ENCODE measurements around the gene SPPL2B. TPM values are rescaled to one million over a fixed set of nuclear protein-coding genes. Genes with fewer than 3 reads are reported as not detected.

SPPL2B gene
- total RNA-seq, 4 donors from 2014 or later, result 18.1 to 27.7 (median 23.2) TPM

DNA sequence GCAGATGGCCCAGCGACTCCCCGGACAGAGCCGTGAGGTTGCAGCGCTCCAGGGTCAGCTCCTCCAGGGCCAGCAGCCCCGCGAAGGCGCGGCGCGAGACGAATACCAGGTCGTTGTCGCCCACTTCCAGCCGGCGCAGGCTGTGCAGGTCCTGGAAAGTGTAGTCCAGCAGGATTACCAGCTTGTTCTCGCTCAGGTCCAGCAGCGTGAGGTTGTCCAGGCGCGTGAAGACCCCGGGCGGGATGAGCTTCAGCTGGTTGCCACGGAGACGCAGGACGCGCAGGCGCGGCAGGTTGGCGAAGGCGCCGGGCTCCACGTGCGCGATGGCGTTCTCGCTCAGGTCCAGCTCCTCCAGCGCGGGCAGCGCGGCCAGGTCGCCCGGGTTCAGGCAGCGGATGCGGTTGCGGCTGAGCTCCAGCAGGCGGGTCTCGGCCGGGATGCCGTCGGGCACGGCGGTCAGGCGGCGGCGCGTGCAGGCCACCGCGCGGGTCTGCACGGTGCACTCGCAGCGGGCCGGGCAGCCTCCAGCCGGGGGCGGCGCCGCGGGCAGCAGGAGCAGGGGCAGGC lies 37.2 kb upstream of the SPPL2B start:
- H3K27ac ChIP-seq, result no peak overlapping the region
- H3K27me3 ChIP-seq, result peaks cover 47 to 58% (median 51%) of the 10 kb centered on the region in 3 donors
- peak overlapping the region in 2 of 4 donors; percentile 35 to 36 for H3K4me3 ChIP-seq
- no peak for TF ChIP-seq POLR2A (IDR thresholded peaks at IDR 0.05)
- TF ChIP-seq, protein P1, sequence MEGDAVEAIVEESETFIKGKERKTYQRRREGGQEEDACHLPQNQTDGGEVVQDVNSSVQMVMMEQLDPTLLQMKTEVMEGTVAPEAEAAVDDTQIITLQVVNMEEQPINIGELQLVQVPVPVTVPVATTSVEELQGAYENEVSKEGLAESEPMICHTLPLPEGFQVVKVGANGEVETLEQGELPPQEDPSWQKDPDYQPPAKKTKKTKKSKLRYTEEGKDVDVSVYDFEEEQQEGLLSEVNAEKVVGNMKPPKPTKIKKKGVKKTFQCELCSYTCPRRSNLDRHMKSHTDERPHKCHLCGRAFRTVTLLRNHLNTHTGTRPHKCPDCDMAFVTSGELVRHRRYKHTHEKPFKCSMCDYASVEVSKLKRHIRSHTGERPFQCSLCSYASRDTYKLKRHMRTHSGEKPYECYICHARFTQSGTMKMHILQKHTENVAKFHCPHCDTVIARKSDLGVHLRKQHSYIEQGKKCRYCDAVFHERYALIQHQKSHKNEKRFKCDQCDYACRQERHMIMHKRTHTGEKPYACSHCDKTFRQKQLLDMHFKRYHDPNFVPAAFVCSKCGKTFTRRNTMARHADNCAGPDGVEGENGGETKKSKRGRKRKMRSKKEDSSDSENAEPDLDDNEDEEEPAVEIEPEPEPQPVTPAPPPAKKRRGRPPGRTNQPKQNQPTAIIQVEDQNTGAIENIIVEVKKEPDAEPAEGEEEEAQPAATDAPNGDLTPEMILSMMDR (IDR thresholded peaks at IDR 0.05 in 4 of 5, conservative IDR thresholded peaks at IDR 0.05 in 1 of 5), result peak in 1 of 5 experiments; percentile 13
- intact Hi-C loops (cut with DNase I; ENCODE audit: low total_unique reads) (no loop called here), in situ Hi-C loops (cut with MboI; ENCODE audit: low sequenced_read_pairs in 4 of 4) (loop anchor here (25.0 kb wide), 1 partner anchor 96 kb away; no protein-coding TSS in a partner anchor)
- no peaks in the 10 kb centered on the region for H3K36me3 ChIP-seq
- no peaks in the 10 kb centered on the region for H3K9me3 ChIP-seq
- ATAC-seq (no peak), DNase-seq (no peak)
- H3K4me1 ChIP-seq, result peaks cover 12 to 33% of the 10 kb centered on the region in 2 donors

DNA sequence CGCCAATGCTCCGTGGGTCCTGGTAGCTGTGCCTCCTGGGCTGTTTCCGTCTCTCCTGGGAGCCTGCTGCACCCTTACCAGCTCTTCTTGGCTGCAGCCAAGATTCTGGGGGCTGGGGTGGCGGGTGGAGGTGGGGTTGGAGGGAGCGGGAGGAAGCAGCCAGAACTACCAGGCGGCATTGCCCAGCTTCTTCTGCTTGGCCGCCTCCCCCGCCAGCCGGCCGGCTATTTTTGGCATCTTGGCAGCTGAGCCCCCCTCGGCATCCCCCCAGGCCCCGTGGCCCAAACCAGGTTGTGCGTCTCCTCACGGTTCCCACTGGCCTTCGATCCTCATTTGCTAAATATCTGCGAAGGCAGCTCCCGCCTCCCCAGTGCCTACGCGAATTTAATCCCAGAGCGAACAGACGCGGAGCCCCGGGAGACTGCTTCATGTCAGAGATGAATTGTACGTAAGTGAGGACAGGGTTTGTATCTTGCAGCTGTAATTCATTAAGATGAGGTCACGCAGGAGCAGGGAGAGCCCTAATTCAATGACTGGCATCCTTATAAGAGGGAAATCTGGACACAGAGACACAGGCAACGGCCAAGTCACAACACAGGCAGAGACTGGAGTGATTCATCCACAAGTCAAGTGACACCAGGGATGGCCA lies 33.7 kb upstream of the SPPL2B start:
- no peak for DNase-seq
- Histone ChIP-seq H3K27ac (peak overlapping the region in 3 of 4 donors; percentile 26 to 61 (median 27)), H3K4me3 (peak overlapping the region; percentile 23 to 48 (median 28)), H3K27me3 (peaks cover 28 to 34% (median 33%) of the 10 kb centered on the region in 3 donors), H3K4me1 (peaks cover 12 to 26% of the 10 kb centered on the region in 2 donors), H3K36me3 (no peaks in the 10 kb centered on the region), H3K9me3 (no peaks in the 10 kb centered on the region)
- intact Hi-C loops (cut with DNase I; ENCODE audit: low total_unique reads), result no loop called here
- in situ Hi-C loops (cut with MboI; ENCODE audit: low sequenced_read_pairs in 4 of 4), result loop anchor here (25.0 kb wide), 1 partner anchor 92 kb away; no protein-coding TSS in a partner anchor
- TF ChIP-seq, protein P1 (IDR thresholded peaks at IDR 0.05 in 4 of 5, conservative IDR thresholded peaks at IDR 0.05 in 1 of 5), result no peak
- no peak for TF ChIP-seq POLR2A (IDR thresholded peaks at IDR 0.05)
- ATAC-seq, result peak; percentile 73 to 83

DNA sequence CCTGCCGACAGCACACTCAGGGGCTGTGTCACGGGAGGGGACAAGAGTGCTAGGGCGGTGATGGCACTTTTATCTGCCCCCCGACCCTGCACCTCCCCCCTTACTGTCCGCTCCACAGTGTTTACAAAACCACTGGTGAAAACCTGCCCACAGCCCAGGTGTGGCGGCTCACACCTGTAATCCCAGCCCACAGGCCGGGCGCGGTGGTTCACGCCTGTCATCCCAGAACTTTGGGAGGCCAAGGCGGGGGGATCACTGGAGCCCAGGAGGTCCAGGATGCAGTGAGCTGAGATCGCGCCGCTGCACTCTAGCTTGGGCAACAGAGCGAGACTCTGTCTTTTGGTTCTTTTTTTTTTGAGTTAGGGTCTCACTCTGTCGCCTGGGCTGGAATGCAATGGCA lies 32.3 kb upstream of the SPPL2B start:
- intact Hi-C loops (cut with DNase I; ENCODE audit: low total_unique reads), result no loop called here
- ATAC-seq (no peak), DNase-seq (no peak)
- in situ Hi-C loops (cut with MboI; ENCODE audit: low sequenced_read_pairs in 4 of 4), result loop anchor here (25.0 kb wide), 1 partner anchor 91 kb away; no protein-coding TSS in a partner anchor
- no peak overlapping the region for H3K4me3 ChIP-seq
- peaks cover 15 to 26% (median 20%) of the 10 kb centered on the region in 3 donors for H3K27me3 ChIP-seq
- no peak overlapping the region for H3K27ac ChIP-seq
- no peaks in the 10 kb centered on the region for H3K36me3 ChIP-seq
- TF ChIP-seq, protein P1 (IDR thresholded peaks at IDR 0.05 in 4 of 5, conservative IDR thresholded peaks at IDR 0.05 in 1 of 5), result no peak
- no peak for TF ChIP-seq POLR2A (IDR thresholded peaks at IDR 0.05)
- H3K9me3 ChIP-seq, result no peaks in the 10 kb centered on the region
- H3K4me1 ChIP-seq, result peaks cover 10 to 15% of the 10 kb centered on the region in 2 donors

DNA sequence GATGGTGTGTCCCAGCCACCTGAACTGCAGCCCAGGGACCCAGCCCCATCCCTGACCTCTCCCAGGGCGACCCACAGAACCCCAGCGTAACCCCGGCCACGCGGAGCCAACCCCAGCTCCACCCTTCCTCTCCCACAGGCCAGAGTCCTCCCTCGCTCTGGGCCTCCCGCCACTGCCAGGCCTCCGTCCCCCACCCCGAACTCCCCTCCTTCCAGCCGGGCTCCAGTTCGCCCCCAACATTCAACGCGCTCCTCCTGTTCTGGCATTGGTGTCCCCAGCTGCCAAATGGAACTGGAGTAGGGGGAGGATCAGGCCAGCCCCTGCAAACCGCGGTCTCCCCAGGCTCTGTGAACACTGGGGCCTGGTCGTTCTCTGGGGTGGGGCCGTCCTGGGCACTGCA lies 28.0 kb upstream of the SPPL2B start:
- no peak for DNase-seq
- H3K27me3 ChIP-seq, result peaks cover 5 to 7% (median 6%) of the 10 kb centered on the region in 3 donors
- no peak for ATAC-seq
- H3K9me3 ChIP-seq, result no peaks in the 10 kb centered on the region
- intact Hi-C loops (cut with DNase I; ENCODE audit: low total_unique reads) (no loop called here), in situ Hi-C loops (cut with MboI; ENCODE audit: low sequenced_read_pairs in 4 of 4) (no loop called here)
- H3K4me3 ChIP-seq, result no peak overlapping the region
- H3K27ac ChIP-seq, result no peak overlapping the region
- H3K4me1 ChIP-seq, result peaks cover 0 to 3% of the 10 kb centered on the region in 2 donors
- no peaks in the 10 kb centered on the region for H3K36me3 ChIP-seq
- TF ChIP-seq, protein P1 (IDR thresholded peaks at IDR 0.05 in 4 of 5, conservative IDR thresholded peaks at IDR 0.05 in 1 of 5), result no peak
- no peak for TF ChIP-seq POLR2A (IDR thresholded peaks at IDR 0.05)
